Prostate gland (tissue), 2 donors: ENCODE results near the gene HES1. TPM values are rescaled to one million over a fixed set of nuclear protein-coding genes. Genes with fewer than 3 reads are reported as not detected.

Experiments used
- DNase-seq: peaks from one replicate; pipeline ENCODE4 v3.0.0-alpha.2; 2019; ENCODE audit warnings: low spot score
- H3K27ac ChIP-seq, 2 donors: fragments of 200-600 bp; sonication (generic); 2 replicates each; pipeline ENCODE4 v1.5.1; 2017 to 2019
- H3K27me3 ChIP-seq: fragments of 200-600 bp; sonication (generic); replicated peaks from 2 replicates; pipeline ENCODE4 v1.5.1; 2019; ENCODE audit not compliant: insufficient read depth
- H3K36me3 ChIP-seq, 2 donors: fragments of 200-600 bp; sonication (generic); 1 replicate in 1 of 2; 2 replicates in 1 of 2; pipeline versions ENCODE4 v1.5.1 to v1.8.1; 2017 to 2019
- H3K4me1 ChIP-seq: fragments of 200-600 bp; sonication (generic); replicated peaks from 2 replicates; pipeline ENCODE4 v1.5.1; 2019
- H3K4me3 ChIP-seq, 2 donors: fragments of 200-600 bp; sonication (generic); 2 replicates each; pipeline ENCODE4 v1.5.1; 2017 to 2019
- H3K9me3 ChIP-seq: fragments of 200-600 bp; sonication (generic); 2 replicates; pipeline ENCODE4 v1.5.1; 2017
- POLR2A ChIP-seq: fragments of 450-650 bp; IDR thresholded peaks from one replicate; pipeline ENCODE4 v1.6.1; 2016; ENCODE audit warnings: antibody characterized with exemption, mild to moderate bottlenecking
- POLR2AphosphoS5 ChIP-seq: sonication (generic); formaldehyde crosslinking; IDR thresholded peaks from one replicate; pipeline ENCODE4 v1.6.1; 2017; ENCODE audit warnings: antibody characterized with exemption
- WGBS: methylation state at CpG from one replicate; pipeline ENCODE4 v1.1.5; 2018; 5-methylcytosine and 5-hydroxymethylcytosine counted together
- intact Hi-C: fragments of 100-400 bp; cut with DNase I; formaldehyde crosslinking; loops from one replicate; pipeline ENCODE4 v1.14.2; 2022
- total RNA-seq, 2 donors: library from RNA; depleted of rRNA; stranded (reverse); fragments of >200 nt; gene quantifications; one replicate each; pipeline ENCODE4 v1.1.0, GENCODE V29; 2016
- TF ChIP-seq, protein P1 (sequence below), 4 experiments: fragments of 200-600 bp in 2 of 4; fragments of 450-650 bp in 2 of 4; sonication (generic) in 2 of 4; IDR thresholded peaks; 1 replicate in 3 of 4; 2 replicates in 1 of 4; pipeline ENCODE4 v1.5.1; 2016 to 2019; ENCODE audit warnings: antibody characterized with exemption in 4 of 4, mild to moderate bottlenecking in 2 of 4, moderate library complexity in 2 of 4

HES1 gene
- total RNA-seq, 2 donors from 2014 or later = 92.4 to 174 TPM

DNA sequence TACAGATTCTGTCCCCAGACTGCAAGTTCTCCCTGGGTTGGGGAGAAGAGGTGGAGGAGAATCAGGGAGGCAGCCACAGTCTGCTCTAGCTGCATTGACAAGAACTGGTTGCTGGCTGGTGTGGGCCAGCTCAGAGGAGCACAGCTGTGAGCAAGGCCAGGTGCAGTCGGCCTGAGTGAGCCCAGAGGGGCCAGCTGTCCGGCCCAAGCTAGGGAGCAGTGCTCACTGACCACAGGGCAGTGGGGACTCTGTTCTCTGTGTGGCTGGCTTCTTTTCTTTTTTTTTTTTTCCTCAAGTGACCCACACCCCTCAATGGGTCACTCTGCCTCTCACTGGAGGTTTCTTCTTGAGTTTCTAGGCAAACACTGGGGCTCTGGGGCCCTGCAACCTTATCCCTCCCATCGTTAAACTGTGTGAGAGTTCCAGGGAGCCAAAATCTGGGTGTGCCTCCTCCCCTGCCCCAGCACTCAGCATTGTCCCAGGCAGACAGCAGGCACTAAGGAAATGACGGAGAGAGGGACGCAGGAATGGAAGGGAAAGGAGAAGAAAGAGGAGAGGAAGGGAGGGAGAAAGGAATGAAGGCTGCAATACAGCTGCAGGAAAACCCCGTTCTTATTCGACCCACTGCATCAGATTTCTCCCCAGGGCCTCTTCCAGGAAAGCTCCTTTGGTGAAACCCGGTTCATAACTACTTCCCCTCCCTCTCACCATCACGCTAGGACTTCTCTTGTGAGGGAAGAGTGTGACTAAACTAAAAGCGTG is 37.7 kb upstream of the HES1 start:
- Histone ChIP-seq H3K27ac (no peak overlapping the region), H3K27me3 (no peaks in the 10 kb centered on the region), H3K36me3 (no peaks in the 10 kb centered on the region), H3K4me3 (no peak overlapping the region), H3K4me1 (peaks cover 5% of the 10 kb centered on the region), H3K9me3 (no peaks in the 10 kb centered on the region)
- TF ChIP-seq POLR2A (no peak), POLR2AphosphoS5 (no peak)
- TF ChIP-seq, protein P1, sequence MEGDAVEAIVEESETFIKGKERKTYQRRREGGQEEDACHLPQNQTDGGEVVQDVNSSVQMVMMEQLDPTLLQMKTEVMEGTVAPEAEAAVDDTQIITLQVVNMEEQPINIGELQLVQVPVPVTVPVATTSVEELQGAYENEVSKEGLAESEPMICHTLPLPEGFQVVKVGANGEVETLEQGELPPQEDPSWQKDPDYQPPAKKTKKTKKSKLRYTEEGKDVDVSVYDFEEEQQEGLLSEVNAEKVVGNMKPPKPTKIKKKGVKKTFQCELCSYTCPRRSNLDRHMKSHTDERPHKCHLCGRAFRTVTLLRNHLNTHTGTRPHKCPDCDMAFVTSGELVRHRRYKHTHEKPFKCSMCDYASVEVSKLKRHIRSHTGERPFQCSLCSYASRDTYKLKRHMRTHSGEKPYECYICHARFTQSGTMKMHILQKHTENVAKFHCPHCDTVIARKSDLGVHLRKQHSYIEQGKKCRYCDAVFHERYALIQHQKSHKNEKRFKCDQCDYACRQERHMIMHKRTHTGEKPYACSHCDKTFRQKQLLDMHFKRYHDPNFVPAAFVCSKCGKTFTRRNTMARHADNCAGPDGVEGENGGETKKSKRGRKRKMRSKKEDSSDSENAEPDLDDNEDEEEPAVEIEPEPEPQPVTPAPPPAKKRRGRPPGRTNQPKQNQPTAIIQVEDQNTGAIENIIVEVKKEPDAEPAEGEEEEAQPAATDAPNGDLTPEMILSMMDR (IDR thresholded peaks at IDR 0.05) = no peak
- WGBS = 60% methylated on average over 10 of the region's 10 CpGs
- intact Hi-C loops = no loop called here
- no peak for DNase-seq

DNA sequence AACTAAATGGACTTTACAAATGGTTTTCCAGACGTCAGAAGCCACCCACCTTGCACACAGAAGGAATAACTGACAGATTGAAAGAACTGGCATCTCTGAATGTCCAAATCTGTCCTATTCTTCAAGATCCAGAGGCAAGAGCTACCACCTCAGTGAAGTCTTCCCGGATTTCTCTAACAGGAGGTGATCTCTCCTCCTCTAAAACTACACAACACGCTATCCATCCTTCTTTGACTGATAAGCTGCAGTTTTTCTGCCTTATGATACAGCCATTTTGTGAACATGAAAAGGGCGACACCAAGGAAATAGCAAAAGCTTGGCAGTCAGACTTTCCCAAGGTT is 37.1 kb upstream of the HES1 start:
- TF ChIP-seq POLR2A (no peak), POLR2AphosphoS5 (no peak)
- TF ChIP-seq, protein P1 (IDR thresholded peaks at IDR 0.05) = no peak
- no peaks in the 10 kb centered on the region for H3K36me3 ChIP-seq
- no peak overlapping the region for H3K4me3 ChIP-seq
- intact Hi-C loops = no loop called here
- DNase-seq = no peak
- H3K4me1 ChIP-seq = peaks cover 5% of the 10 kb centered on the region
- H3K9me3 ChIP-seq = no peaks in the 10 kb centered on the region
- no peak overlapping the region for H3K27ac ChIP-seq
- H3K27me3 ChIP-seq = no peaks in the 10 kb centered on the region
- 92% methylated on average over 4 of the region's 4 CpGs for WGBS

- 86% methylated on average over 10 of the region's 10 CpGs for WGBS
- no peak overlapping the region for H3K4me3 ChIP-seq
- intact Hi-C loops = no loop called here
Measured at GRCh38 chr3:194099215-194099614, 36.7 kb upstream of the HES1 start.

GRCh38 chr3:194100856-194101390 is 35.0 kb upstream of the HES1 start:
- intact Hi-C loops = no loop called here
- Histone ChIP-seq H3K4me3 (no peak overlapping the region), H3K27ac (no peak overlapping the region), H3K36me3 (no peaks in the 10 kb centered on the region), H3K9me3 (no peaks in the 10 kb centered on the region), H3K4me1 (peaks cover 5% of the 10 kb centered on the region), H3K27me3 (no peaks in the 10 kb centered on the region)
- no peak for DNase-seq
- WGBS = 93% methylated on average over 15 of the region's 15 CpGs
- no peak for TF ChIP-seq POLR2A
- no peak for TF ChIP-seq POLR2AphosphoS5
- TF ChIP-seq, protein P1 (IDR thresholded peaks at IDR 0.05) = no peak

More at GRCh38 chr3:194099215-194099614, 36.7 kb upstream of the HES1 start:
- Histone ChIP-seq H3K9me3 (no peaks in the 10 kb centered on the region), H3K4me1 (peaks cover 5% of the 10 kb centered on the region), H3K36me3 (no peaks in the 10 kb centered on the region), H3K27me3 (no peaks in the 10 kb centered on the region), H3K27ac (no peak overlapping the region)
- TF ChIP-seq, protein P1 (IDR thresholded peaks at IDR 0.05) = no peak
- DNase-seq = no peak
